ENCODE measurements around the gene C1QTNF5. TPM values are rescaled to one million over a fixed set of nuclear protein-coding genes. Genes with fewer than 3 reads are reported as not detected.

C1QTNF5 gene
- total and polyA plus RNA-seq, 11 donors: 12.9 to 47.1 (median 20.0) TPM

DNA sequence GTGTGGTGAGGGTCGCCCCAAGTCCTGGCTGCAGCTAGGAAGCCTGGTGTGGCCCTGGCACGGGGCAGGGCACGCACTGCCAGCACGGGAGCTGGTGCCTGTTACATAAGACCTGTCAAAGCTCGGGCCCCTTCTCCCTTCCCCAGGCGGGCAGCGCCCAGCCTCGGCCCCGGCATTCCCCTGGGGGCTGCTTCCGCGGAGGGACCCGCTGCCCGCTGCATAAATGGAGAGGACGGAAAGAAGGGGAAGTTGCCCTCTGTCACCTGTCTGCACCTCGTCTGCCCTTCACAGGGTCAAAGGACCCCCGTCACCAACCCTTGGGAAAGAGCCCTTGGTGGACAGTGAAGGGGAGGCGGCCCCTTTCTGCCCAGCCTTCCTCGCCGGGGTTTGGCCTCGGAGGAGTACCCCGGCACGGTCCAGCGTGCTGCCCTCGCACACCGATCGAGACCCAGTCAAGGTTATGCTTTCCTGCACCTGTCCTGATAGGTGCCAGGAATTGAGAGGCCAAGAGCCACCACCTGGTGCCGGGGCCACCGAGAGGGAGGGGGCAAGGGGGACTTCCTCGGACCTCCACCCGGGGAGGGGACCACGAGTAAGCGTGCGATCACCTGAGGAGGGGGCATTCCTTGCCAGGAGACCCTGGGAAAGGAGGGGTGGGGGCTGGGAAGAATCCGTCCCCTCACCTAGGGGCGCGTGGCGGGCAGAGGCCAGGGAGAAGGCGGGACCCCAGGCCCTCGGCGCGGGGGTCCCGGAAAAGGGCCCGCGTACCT lies 22.6 kb upstream of the C1QTNF5 start:
- Histone ChIP-seq H3K36me3 (peaks cover 0 to 20% (median 14%) of the 10 kb centered on the region in 9 donors), H3K4me1 (peaks cover 0 to 75% (median 49%) of the 10 kb centered on the region in 12 donors), H3K27me3 (peaks cover 0 to 34% (median 0%) of the 10 kb centered on the region in 9 donors), H3K4me3 (peak overlapping the region; percentile 16 to 80 (median 60)), H3K27ac (peak overlapping the region; percentile 81 to 100 (median 94)), H3K9me3 (no peaks in the 10 kb centered on the region)
- peak in 2 of 5 donors; percentile 64 to 70 for DNase-seq
- 27 to 42% (median 32%) methylated on average over 31 to 44 of the region's 44 CpGs for WGBS, 4 donors
- ATAC-seq: peak in 3 of 4 donors; percentile 18 to 40 (median 25)
- TF ChIP-seq CTCF (IDR thresholded peaks at IDR 0.05): no peak
- no peak for TF ChIP-seq POLR2A (IDR thresholded peaks at IDR 0.05)
- intact Hi-C loops (cut with DNase I): no loop called here

DNA sequence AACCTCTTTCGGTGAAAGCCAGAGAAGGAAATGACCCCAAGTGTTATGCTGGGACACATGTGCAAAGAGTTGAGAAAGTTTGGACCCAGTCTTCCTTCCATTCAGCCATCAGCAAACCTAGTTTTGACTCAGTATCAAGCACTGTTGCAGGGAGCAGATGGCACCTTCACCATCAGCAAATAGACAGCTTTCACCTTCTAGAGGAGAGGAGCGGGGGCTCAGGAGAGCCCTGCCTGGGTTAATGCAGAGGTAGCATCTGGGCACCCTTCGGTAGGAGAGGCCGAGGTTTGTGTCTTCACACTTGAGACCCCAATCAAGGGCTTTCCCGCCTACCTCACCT lies 22.0 kb upstream of the C1QTNF5 start:
- Histone ChIP-seq H3K27ac (peak overlapping the region; percentile 81 to 100 (median 94)), H3K27me3 (peaks cover 0 to 34% (median 0%) of the 10 kb centered on the region in 9 donors), H3K4me1 (peaks cover 0 to 73% (median 43%) of the 10 kb centered on the region in 12 donors), H3K4me3 (peak overlapping the region; percentile 16 to 80 (median 60)), H3K9me3 (no peaks in the 10 kb centered on the region), H3K36me3 (peaks cover 0 to 26% (median 20%) of the 10 kb centered on the region in 9 donors)
- TF ChIP-seq CTCF (IDR thresholded peaks at IDR 0.05) (no peak), POLR2A (IDR thresholded peaks at IDR 0.05) (no peak)
- no peak for ATAC-seq
- no peak for DNase-seq
- 42 to 71% (median 60%) methylated on average over 1 to 5 of the region's 5 CpGs for WGBS, 4 donors
- intact Hi-C loops (cut with DNase I): no loop called here

DNA sequence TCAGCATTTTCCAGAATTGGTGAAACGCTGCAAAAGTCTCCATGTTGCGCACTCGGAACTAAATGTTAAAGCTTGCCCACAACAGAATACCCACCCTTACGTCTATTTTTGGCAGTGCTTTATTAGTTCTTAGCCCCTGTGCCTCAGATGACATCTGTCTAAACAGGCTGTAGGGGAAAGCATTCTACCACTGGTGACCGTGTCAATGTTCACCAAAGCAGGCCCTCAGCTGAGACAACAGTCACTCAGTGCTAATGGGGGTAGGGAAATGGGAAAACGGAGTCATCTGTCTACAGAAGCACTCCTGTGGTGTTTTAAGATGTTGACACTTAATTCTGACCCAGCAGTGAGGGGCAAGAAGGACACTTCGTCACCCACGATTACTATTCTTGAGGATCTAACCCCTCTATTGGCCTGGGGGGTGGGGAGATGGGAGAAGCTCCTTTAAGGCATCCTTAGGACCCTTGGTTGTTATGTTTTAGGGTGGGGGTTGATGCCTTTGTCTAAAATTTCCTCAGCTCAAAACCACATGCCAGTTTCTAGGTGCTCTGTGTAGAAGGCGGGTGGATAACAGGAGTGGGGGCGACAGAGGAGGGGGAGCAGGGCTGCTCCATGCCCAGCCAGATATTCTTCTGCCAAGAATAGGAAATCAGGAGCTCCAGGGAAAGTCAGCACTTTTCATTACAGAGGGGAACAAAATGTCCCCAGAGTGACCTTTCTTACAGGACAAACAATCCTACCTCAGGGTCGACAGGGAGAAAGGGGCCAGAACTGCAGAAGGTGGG lies 21.4 kb upstream of the C1QTNF5 start:
- Histone ChIP-seq H3K4me1 (peaks cover 0 to 73% (median 39%) of the 10 kb centered on the region in 12 donors), H3K27ac (peak overlapping the region; percentile 81 to 100 (median 94)), H3K36me3 (peaks cover 0 to 31% (median 23%) of the 10 kb centered on the region in 9 donors), H3K27me3 (peaks cover 0 to 33% (median 0%) of the 10 kb centered on the region in 9 donors), H3K9me3 (no peaks in the 10 kb centered on the region), H3K4me3 (peak overlapping the region; percentile 16 to 80 (median 60))
- 43 to 58% (median 46%) methylated on average over 11 of the region's 11 CpGs for WGBS, 4 donors
- peak in 3 of 4 donors; percentile 12 to 40 (median 30) for ATAC-seq
- DNase-seq: peak in 1 of 5 donors; percentile 14
- intact Hi-C loops (cut with DNase I): no loop called here
- no peak for TF ChIP-seq CTCF (IDR thresholded peaks at IDR 0.05)
- TF ChIP-seq POLR2A (IDR thresholded peaks at IDR 0.05): no peak

All from heart left ventricle (tissue), 16 donors.